K562 (cell line): ENCODE results near the gene HPD. TPM values are rescaled to one million over a fixed set of nuclear protein-coding genes. Genes with fewer than 3 reads are reported as not detected.

Experiments used
- BCOR ChIP-seq: fragments of 450-650 bp; IDR thresholded peaks from 2 replicates; pipeline ENCODE4 v1.6.1; 2016
- CBX3 ChIP-seq, 2 experiments: IDR thresholded peaks; 1 replicate in 1 of 2; 2 replicates in 1 of 2; pipeline ENCODE4 v1.6.1; 2012; ENCODE audit warnings: inconsistent platforms in 2 of 2, low read length in 2 of 2, borderline replicate concordance in 1 of 2, control low read depth in 1 of 2
- CBX8 ChIP-seq: fragments of 200-600 bp; sonication (generic); IDR thresholded peaks from 2 replicates; pipeline ENCODE4 v1.6.1; 2012; ENCODE audit warnings: borderline replicate concordance, mixed run types, low read depth, mild to moderate bottlenecking, moderate library complexity, mixed read lengths, low read length, control low read depth, inconsistent platforms; ENCODE audit not compliant: poor library complexity, severe bottlenecking; ENCODE audit errors: extremely low read depth
- DEAF1 ChIP-seq: fragments of 450-650 bp; formaldehyde crosslinking; IDR thresholded peaks from 2 replicates; pipeline ENCODE4 v1.4.0; 2020; ENCODE audit warnings: mild to moderate bottlenecking, moderate library complexity
- GTF3C2 ChIP-seq: IDR thresholded peaks from 3 replicates; pipeline ENCODE4 v1.6.1; 2011; ENCODE audit warnings: borderline replicate concordance, mild to moderate bottlenecking, moderate library complexity; ENCODE audit not compliant: insufficient read length; ENCODE audit errors: extremely low read depth
- HMGN3 ChIP-seq: IDR thresholded peaks from 2 replicates; pipeline ENCODE4 v1.6.1; 2011; ENCODE audit warnings: borderline replicate concordance, low read depth, mild to moderate bottlenecking, mixed read lengths, low read length; ENCODE audit not compliant: insufficient read length; ENCODE audit errors: extremely low read depth
- KDM5B ChIP-seq: fragments of 200-600 bp; sonication (generic); IDR thresholded peaks from 2 replicates; pipeline ENCODE4 v1.6.1; 2012; ENCODE audit warnings: low read depth, mild to moderate bottlenecking, moderate library complexity, low read length, control low read depth, inconsistent platforms; ENCODE audit not compliant: insufficient replicate concordance
- MECOM ChIP-seq: fragments of 250-450 bp; sonication (Bioruptor Pico); IDR thresholded peaks from 2 replicates; pipeline ENCODE4 v1.8.0; 2022; ENCODE audit warnings: inconsistent platforms
- NEUROD1 ChIP-seq: fragments of 150-350 bp; IDR thresholded peaks from 2 replicates; pipeline ENCODE4 v1.6.1; 2014; ENCODE audit warnings: borderline replicate concordance, low read length, low read depth; ENCODE audit not compliant: partially characterized antibody
- NFATC3 ChIP-seq: fragments of 450-650 bp; IDR thresholded peaks from 2 replicates; pipeline ENCODE4 v1.6.1; 2017; ENCODE audit warnings: mild to moderate bottlenecking
- NFXL1 ChIP-seq: fragments of 450-650 bp; formaldehyde crosslinking; IDR thresholded peaks from 2 replicates; pipeline ENCODE4 v1.4.0; 2021; ENCODE audit warnings: mild to moderate bottlenecking
- PHTF2 ChIP-seq: fragments of 250-450 bp; sonication (Bioruptor Pico); IDR thresholded peaks from 2 replicates; pipeline ENCODE4 v1.5.0; 2021; ENCODE audit warnings: mild to moderate bottlenecking
- PML ChIP-seq: IDR thresholded peaks from 2 replicates; pipeline ENCODE4 v1.6.1; 2012; ENCODE audit warnings: low read length, inconsistent platforms
- PRMT5 ChIP-seq: sonication (generic); formaldehyde crosslinking; IDR thresholded peaks from 2 replicates; pipeline ENCODE4 v1.5.0; 2020; ENCODE audit warnings: missing genetic modification reagents
- SLC30A9 ChIP-seq: fragments of 250-450 bp; sonication (Bioruptor Pico); IDR thresholded peaks from 2 replicates; pipeline ENCODE4 v1.8.0; 2022; ENCODE audit warnings: mild to moderate bottlenecking, moderate library complexity
- ZBED1 ChIP-seq: IDR thresholded peaks from 2 replicates; pipeline ENCODE4 v1.6.1; 2014
- ZC3H11A ChIP-seq: IDR thresholded peaks from 2 replicates; pipeline ENCODE4 v1.6.1; 2012; ENCODE audit warnings: low read depth, low read length, improper control_type of control experiment
- ZC3H8 ChIP-seq: fragments of 450-650 bp; IDR thresholded peaks from 2 replicates; pipeline ENCODE4 v1.6.1; 2017
- ZKSCAN8 ChIP-seq: fragments of 200-800 bp; sonication (Bioruptor generic); IDR thresholded peaks from 2 replicates; pipeline ENCODE4 v1.6.1; 2016; ENCODE audit warnings: missing genetic modification characterization, missing compliant biosample characterization
- ZNF3 ChIP-seq: fragments of 250-450 bp; sonication (Bioruptor Pico); IDR thresholded peaks from 2 replicates; pipeline ENCODE4 v1.5.0; 2021; ENCODE audit warnings: mild to moderate bottlenecking, moderate library complexity
- polyA plus RNA-seq, 8 experiments: library from polyadenylated mRNA; depleted of rRNA in 4 of 8; stranded (reverse) in 5 of 8; unstranded in 3 of 8; fragments of >200 nt; fragmentation: Nextera tagmentation in 2 of 8; fragmentation: Illumina TruSeq in 1 of 8; extraction: Ambion mirVana in 2 of 8; extraction: Trizol in 1 of 8; gene quantifications; 2 replicates each; pipeline versions ENCODE4 v1.2.1 to v1.2.3, GENCODE V29; 2011 to 2014; ENCODE audit warnings: inconsistent platforms in 1 of 8, missing spikeins in 1 of 8
- total RNA-seq, 7 experiments: library from RNA; depleted of rRNA in 6 of 7; stranded (reverse); fragments of >200 nt in 6 of 7; fragmentation: Illumina TruSeq in 2 of 7; extraction: Trizol in 2 of 7; gene quantifications; 2 replicates each; pipeline versions ENCODE4 v1.2.1 to v1.2.3, GENCODE V29; 2011 to 2021; ENCODE audit warnings: low replicate concordance in 1 of 7
- TF ChIP-seq, protein P1 (sequence below): fragments of 250-450 bp; sonication (Bioruptor Pico); IDR thresholded peaks from 2 replicates; pipeline ENCODE4 v1.5.0; 2021; ENCODE audit warnings: mild to moderate bottlenecking, borderline replicate concordance

Gene HPD
- total and polyA plus RNA-seq, 9 of the 15 experiments (the other 6 are each of a cell fraction or from before 2014, with no cell fraction given) = 0.06 to 0.29 (median 0.07) TPM; not detected in 4

- TF ChIP-seq, protein P1, sequence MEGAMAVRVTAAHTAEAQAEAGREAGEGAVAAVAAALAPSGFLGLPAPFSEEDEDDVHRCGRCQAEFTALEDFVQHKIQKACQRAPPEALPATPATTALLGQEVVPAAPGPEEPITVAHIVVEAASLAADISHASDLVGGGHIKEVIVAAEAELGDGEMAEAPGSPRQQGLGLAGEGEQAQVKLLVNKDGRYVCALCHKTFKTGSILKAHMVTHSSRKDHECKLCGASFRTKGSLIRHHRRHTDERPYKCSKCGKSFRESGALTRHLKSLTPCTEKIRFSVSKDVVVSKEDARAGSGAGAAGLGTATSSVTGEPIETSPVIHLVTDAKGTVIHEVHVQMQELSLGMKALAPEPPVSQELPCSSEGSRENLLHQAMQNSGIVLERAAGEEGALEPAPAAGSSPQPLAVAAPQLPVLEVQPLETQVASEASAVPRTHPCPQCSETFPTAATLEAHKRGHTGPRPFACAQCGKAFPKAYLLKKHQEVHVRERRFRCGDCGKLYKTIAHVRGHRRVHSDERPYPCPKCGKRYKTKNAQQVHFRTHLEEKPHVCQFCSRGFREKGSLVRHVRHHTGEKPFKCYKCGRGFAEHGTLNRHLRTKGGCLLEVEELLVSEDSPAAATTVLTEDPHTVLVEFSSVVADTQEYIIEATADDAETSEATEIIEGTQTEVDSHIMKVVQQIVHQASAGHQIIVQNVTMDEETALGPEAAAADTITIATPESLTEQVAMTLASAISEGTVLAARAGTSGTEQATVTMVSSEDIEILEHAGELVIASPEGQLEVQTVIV (CRISPR knock-in tag) = no peak
- TF ChIP-seq SLC30A9 (no peak), HMGN3 (peak; percentile 92), NFXL1 (no peak), KDM5B (peak; percentile 81), ZC3H11A (no peak), ZNF3 (CRISPR knock-in tag) (no peak), ZBED1 (no peak), PRMT5 (CRISPR knock-in tag) (no peak), CBX8 (no peak), NFATC3 (no peak), ZC3H8 (no peak), NEUROD1 (peak; percentile 16), PML (peak; percentile 62; the same call in 1 of the 2 replicates), CBX3 (IDR thresholded peaks at IDR 0.05; ENCODE audit: borderline replicate concordance in 1 of 2, low read length in 2 of 2) (peak in 1 of 2 experiments; percentile 51; a peak in 1 of 3 replicates), GTF3C2 (peak; percentile 66), DEAF1 (no peak), PHTF2 (CRISPR knock-in tag) (no peak), ZKSCAN8 (CRISPR knock-in tag) (0 out of 2 replicates have a peak, but pooled peaks have one; percentile 13), MECOM (CRISPR knock-in tag) (no peak), BCOR (peak; percentile 91)
These were observed 19.3 kb downstream of the HPD start (continued) for GRCh38 chr12:121839106-121839992.
